Measurements from ENCODE around the gene SLC41A1. TPM values are rescaled to one million over a fixed set of nuclear protein-coding genes. Genes with fewer than 3 reads are reported as not detected.

SLC41A1 gene
- total RNA-seq, 3 donors from 2014 or later: 2.1 to 25.0 (median 4.9) TPM

- DNase-seq (no peak), ATAC-seq (no peak)
- H3K4me1 ChIP-seq (ENCODE audit: low read depth): no peaks in the 10 kb centered on the region
- H3K4me3 ChIP-seq: no peak overlapping the region
- intact Hi-C loops (cut with DNase I, micrococcal nuclease): no loop called here
- no peak for TF ChIP-seq CTCF (IDR thresholded peaks at IDR 0.05)
- H3K36me3 ChIP-seq (ENCODE audit: low read depth): no peaks in the 10 kb centered on the region
- H3K9me3 ChIP-seq: no peaks in the 10 kb centered on the region
Measured at GRCh38 chr1:205770618-205771017, 42.4 kb downstream of the SLC41A1 start.

GRCh38 chr1:205769641-205770365, 43.2 kb downstream of the SLC41A1 start:
- no peaks in the 10 kb centered on the region for H3K4me1 ChIP-seq (ENCODE audit: low read depth)
- no peak overlapping the region for H3K4me3 ChIP-seq
- TF ChIP-seq CTCF (IDR thresholded peaks at IDR 0.05): no peak
- ATAC-seq (no peak), DNase-seq (no peak)
- no peaks in the 10 kb centered on the region for H3K9me3 ChIP-seq
- H3K36me3 ChIP-seq (ENCODE audit: low read depth): no peaks in the 10 kb centered on the region
- intact Hi-C loops (cut with DNase I, micrococcal nuclease): no loop called here

DNA sequence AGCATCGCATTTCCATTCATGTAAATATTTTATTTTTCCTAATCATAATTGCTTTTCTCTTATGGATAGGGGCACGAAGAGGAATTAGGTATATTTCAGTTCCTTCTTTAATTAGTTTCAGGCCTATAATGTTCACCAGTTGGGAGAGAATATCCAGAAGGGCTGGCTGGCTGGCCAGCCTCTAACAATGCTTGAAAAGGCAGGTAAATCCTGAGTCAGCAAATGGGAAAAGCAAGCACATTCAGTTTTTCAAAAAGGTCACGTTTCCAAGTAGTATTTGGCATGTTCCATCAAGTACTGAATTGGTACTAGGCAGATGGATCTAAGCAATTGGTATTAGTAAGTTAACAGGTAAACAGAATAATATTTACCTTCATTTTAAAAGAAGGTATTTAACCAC, 45.8 kb downstream of the SLC41A1 start:
- TF ChIP-seq CTCF (IDR thresholded peaks at IDR 0.05): no peak

DNA sequence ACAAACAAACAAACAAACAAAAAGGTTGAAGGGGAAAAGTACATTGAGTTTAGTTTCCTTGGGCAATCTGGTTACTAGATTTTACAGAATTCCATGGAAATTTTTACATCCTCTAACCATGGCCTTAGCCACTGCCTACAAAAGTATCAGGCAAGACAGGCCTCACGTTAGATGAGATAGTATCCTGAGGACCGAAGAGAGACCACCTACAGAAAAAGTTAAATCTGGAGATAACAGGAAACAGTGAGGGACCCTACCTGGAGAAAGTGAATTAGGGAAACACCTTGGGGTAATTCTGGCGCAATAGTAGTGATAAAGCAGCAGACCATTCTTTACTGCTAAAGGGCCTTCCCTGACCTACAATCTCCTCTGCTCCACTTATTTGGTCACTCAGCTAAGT, 46.4 kb downstream of the SLC41A1 start:
- ATAC-seq (no peak), DNase-seq (no peak)
- H3K36me3 ChIP-seq (ENCODE audit: low read depth): no peaks in the 10 kb centered on the region
- intact Hi-C loops (cut with DNase I, micrococcal nuclease): no loop called here
- no peak for TF ChIP-seq CTCF (IDR thresholded peaks at IDR 0.05)
- H3K9me3 ChIP-seq: no peaks in the 10 kb centered on the region
- H3K4me1 ChIP-seq (ENCODE audit: low read depth): no peaks in the 10 kb centered on the region
- H3K4me3 ChIP-seq: no peak overlapping the region

More for the DNA sequence above, 45.8 kb downstream of the SLC41A1 start:
- DNase-seq: no peak
- H3K4me3 ChIP-seq: no peak overlapping the region
- no peaks in the 10 kb centered on the region for H3K4me1 ChIP-seq (ENCODE audit: low read depth)
- no peak for ATAC-seq
- intact Hi-C loops (cut with DNase I, micrococcal nuclease): no loop called here
- no peaks in the 10 kb centered on the region for H3K36me3 ChIP-seq (ENCODE audit: low read depth)
- no peaks in the 10 kb centered on the region for H3K9me3 ChIP-seq

DNA sequence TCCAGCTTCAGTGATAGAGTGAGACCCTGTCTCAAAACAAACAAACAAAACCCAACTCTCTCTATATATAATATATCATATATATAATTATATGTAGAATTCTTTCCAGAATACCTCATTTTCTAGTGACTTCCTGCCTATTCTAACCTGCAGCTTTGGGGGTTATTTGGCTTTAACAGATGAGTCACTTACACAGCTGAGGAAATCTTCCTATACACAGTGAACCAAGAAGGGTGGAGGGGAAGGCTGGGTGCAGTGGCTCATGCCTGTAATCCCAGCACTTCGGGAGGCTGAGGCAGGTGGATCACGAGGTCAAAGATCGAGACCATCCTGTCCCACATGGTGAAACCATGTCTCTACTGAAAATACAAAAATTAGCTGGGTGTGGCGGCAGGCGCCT, 47.0 kb downstream of the SLC41A1 start:
- no peak for DNase-seq
- ATAC-seq: no peak
- Histone ChIP-seq H3K4me1 (ENCODE audit: low read depth) (no peaks in the 10 kb centered on the region), H3K36me3 (ENCODE audit: low read depth) (no peaks in the 10 kb centered on the region), H3K9me3 (no peaks in the 10 kb centered on the region), H3K4me3 (no peak overlapping the region)
- intact Hi-C loops (cut with DNase I, micrococcal nuclease): no loop called here
- no peak for TF ChIP-seq CTCF (IDR thresholded peaks at IDR 0.05)

DNA sequence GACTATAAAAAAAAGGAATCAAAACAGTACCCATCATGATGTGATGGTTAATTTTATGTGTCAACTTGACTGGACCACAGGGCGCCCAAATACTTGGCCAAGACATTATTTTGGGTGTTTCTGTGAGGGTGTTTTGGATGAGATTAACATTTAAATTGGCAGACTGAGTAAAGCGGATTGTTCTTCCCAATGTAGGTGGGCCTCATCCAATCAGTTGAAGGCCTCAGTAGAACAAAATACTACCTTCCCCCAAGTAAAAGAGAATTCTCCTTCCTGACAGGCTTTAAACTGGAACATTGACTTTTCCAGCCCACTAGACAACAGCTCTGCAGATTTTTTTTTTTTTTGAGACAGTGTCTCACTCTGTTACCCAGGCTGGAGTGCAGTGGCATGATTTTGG, 48.4 kb downstream of the SLC41A1 start:
- no peak overlapping the region for H3K4me3 ChIP-seq
- DNase-seq: no peak
- ATAC-seq: no peak
- no peaks in the 10 kb centered on the region for H3K9me3 ChIP-seq
- no peak for TF ChIP-seq CTCF (IDR thresholded peaks at IDR 0.05)
- H3K4me1 ChIP-seq (ENCODE audit: low read depth): no peaks in the 10 kb centered on the region
- H3K36me3 ChIP-seq (ENCODE audit: low read depth): no peaks in the 10 kb centered on the region
- intact Hi-C loops (cut with DNase I, micrococcal nuclease): no loop called here

All from mucosa of descending colon (tissue), 3 donors.